Heart right ventricle (tissue), 16 donors: ENCODE measurements around the gene SYNJ1. TPM values are rescaled to one million over a fixed set of nuclear protein-coding genes. Genes with fewer than 3 reads are reported as not detected.
A peak's percentile ranks its signal among the peaks of the same experiment; 100 is the strongest.
"Not testable (repeated sequence)": the region's sequence is repeated elsewhere in the genome, so short reads cannot be mapped to it uniquely, and the experiment has no call there.

Source experiments
- ATAC-seq, 8 donors: fragments of 200-7000 bp; cut with Tn5 transposase; one replicate each; pipeline ENCODE4 v1.9.1; 2020; ENCODE audit warnings: mild to moderate bottlenecking in 8 of 8, moderate library complexity in 8 of 8, moderate number of reproducible peaks in 1 of 8
- DNase-seq, 2 donors: peaks; one replicate each; pipeline ENCODE4 v3.0.0-alpha.2; 2020
- H3K27ac ChIP-seq, 10 donors: fragments of 200-600 bp; sonication (generic) in 2 of 10; one replicate each; pipeline versions ENCODE4 v1.5.0 to v1.8.0; 2020 to 2022; ENCODE audit warnings: mild to moderate bottlenecking in 3 of 10
- H3K27me3 ChIP-seq, 7 donors: fragments of 200-600 bp; one replicate each; pipeline ENCODE4 v1.8.0; 2021 to 2022; ENCODE audit warnings: mild to moderate bottlenecking in 2 of 7
- H3K36me3 ChIP-seq, 9 donors: fragments of 200-600 bp; sonication (generic) in 1 of 9; one replicate each; pipeline versions ENCODE4 v1.5.0 to v1.8.0; 2020 to 2022; ENCODE audit warnings: mild to moderate bottlenecking in 2 of 9
- H3K4me1 ChIP-seq, 9 donors: fragments of 200-600 bp; sonication (generic) in 1 of 9; one replicate each; pipeline versions ENCODE4 v1.5.0 to v1.8.0; 2020 to 2022; ENCODE audit warnings: mild to moderate bottlenecking in 4 of 9
- H3K4me3 ChIP-seq, 10 donors: fragments of 200-600 bp; sonication (generic) in 2 of 10; one replicate each; pipeline versions ENCODE4 v1.5.0 to v1.8.0; 2020 to 2022; ENCODE audit warnings: mild to moderate bottlenecking in 7 of 10, moderate library complexity in 2 of 10
- H3K9me3 ChIP-seq, 11 donors: fragments of 200-600 bp in 10 of 11; sonication (generic) in 2 of 11; one replicate each; pipeline versions ENCODE4 v1.5.0 to v1.8.0; 2013 to 2022; ENCODE audit warnings: mild to moderate bottlenecking in 2 of 11, control low read depth in 1 of 11, moderate library complexity in 1 of 11
- WGBS, 2 donors: extraction: QIAGEN DNeasy Blood & Tissue Kit; methylation state at CpG; one replicate each; pipeline ENCODE4 v1.1.7; 2013; ENCODE audit warnings: inconsistent platforms in 1 of 2; 5-methylcytosine and 5-hydroxymethylcytosine counted together
- intact Hi-C, 10 donors: fragments of 100-400 bp; cut with DNase I; formaldehyde crosslinking; loops; one replicate each; pipeline versions ENCODE4 v1.11.1 to v1.14.2; 2022
- polyA plus RNA-seq, 2 donors: library from polyadenylated mRNA; stranded (reverse); fragments of 200-250 nt; gene quantifications; one replicate each; pipeline ENCODE4 v1.2.3, GENCODE V29; 2013
- total RNA-seq, 10 donors: library from RNA; stranded (reverse); fragmentation: NEBNext Ultra II Directional in 3 of 10; extraction: Animal tissue kit (Norgen Biotek cat#: 25700) in 3 of 10; gene quantifications; one replicate each; pipeline versions ENCODE4 v1.2.1 to v1.2.4, GENCODE V29; 2021 to 2023
- TF ChIP-seq, protein P1 (sequence below), 9 donors: fragments of 200-600 bp; sonication (generic) in 2 of 9; IDR thresholded peaks; one replicate each; pipeline versions ENCODE4 v1.5.0 to v1.8.0; 2021 to 2022; ENCODE audit warnings: antibody characterized with exemption in 9 of 9, mild to moderate bottlenecking in 5 of 9, moderate library complexity in 1 of 9
- donor health status: Arrhythmogenic right ventricular cardiomyopathy.
- donor health status: ischemic (EF 13 %, LVEDD 7.1; RV severe dilation, severe dysfunction).
- donor health status: healthy with polysubstance abuse.
- donor health status: DM: no; HTN: yes; CAD: no.
- donor health status: DM: no; HTN: no; CAD: no.
- donor health status: ischemic (EF 25% LVEDD 6.9; RV normal size, moderate dysfunction).
- donor health status: ischemic (EF 25% LVEDD 5.7; RV mildly dilated, moderate dysfunction).
- donor health status: healthy.
- donor health status: DM: yes; HTN: yes; CAD: no.
- donor health status: Ischemic cardiomyopathy.
- donor health status: ischemic (EF 35%, LVEDD 5.7; RV mildly dilated, moderate dysfunction).
- donor health status: nonischemic (EF 11% LVEDD 7.7; RV severe dilation, severe dysfunction).
- donor health status: DM: yes; HTN: yes; CAD: no.
- donor health status: PGD.
- donor health status: ischemic (EF 29% LVEDD 5.4; RV normal size, mild dysfunction).
- donor health status: nonischemic (EF 23%, LVEDD 6.1; RV moderate dilation, normal function).

Gene SYNJ1
- total and polyA plus RNA-seq, 12 donors, result 5.0 to 15.6 (median 11.8) TPM

DNA sequence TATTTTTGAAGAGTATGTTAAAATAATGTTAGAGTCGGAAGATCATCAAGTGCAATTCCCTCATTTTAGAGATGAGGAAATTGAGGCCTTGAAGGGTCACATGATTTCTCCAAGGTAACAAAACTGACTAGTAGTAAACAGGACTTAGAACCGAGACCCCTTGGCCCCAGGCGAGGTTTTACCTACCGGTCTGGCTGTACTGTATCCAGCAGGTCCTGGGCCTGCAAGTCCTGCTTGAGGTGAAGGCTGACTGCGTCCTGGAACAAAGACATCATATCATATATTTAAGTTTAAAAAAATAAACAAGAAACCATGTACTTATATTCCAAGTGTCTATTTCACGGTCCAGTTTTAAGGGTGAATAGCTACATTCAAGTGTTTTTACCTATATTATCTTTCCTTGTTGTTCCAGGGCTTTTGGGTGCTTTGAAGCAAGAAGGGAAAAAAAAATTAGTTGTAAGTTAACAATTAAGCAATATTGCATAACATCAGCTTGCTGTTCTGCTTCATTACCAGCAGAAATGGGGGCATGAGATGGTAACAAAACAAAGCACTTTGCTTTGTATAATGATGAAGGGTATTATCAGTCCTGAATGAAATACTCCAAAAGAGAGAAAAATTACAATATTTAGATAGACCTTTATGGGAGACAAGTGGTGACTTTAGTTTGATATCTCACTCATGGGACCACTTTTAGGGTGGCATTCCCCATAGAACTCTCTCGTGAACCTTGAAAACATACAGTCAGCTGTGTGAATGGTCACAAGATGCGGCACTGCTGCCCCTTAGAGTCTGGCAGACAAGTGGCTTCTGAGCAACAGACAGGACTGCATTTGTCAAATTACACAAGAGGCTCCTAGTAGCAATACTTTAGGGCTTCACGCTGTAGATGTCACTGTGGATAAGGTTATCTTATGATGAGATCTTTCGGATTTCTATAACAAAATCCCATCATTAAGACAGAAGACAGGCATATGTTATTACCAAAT lies 85.8 kb downstream of the SYNJ1 start:
- Histone ChIP-seq H3K36me3 (peaks cover 0 to 100% (median 37%) of the 10 kb centered on the region in 9 donors), H3K9me3 (no peaks in the 10 kb centered on the region), H3K27me3 (no peaks in the 10 kb centered on the region), H3K4me3 (no peak overlapping the region), H3K27ac (no peak overlapping the region), H3K4me1 (no peaks in the 10 kb centered on the region)
- ATAC-seq, result no peak
- intact Hi-C loops, result loop anchor here in 1 of 10 donors (10.0 kb wide), 1 partner anchor 183 kb away; no protein-coding TSS in a partner anchor
- TF ChIP-seq, protein P1, sequence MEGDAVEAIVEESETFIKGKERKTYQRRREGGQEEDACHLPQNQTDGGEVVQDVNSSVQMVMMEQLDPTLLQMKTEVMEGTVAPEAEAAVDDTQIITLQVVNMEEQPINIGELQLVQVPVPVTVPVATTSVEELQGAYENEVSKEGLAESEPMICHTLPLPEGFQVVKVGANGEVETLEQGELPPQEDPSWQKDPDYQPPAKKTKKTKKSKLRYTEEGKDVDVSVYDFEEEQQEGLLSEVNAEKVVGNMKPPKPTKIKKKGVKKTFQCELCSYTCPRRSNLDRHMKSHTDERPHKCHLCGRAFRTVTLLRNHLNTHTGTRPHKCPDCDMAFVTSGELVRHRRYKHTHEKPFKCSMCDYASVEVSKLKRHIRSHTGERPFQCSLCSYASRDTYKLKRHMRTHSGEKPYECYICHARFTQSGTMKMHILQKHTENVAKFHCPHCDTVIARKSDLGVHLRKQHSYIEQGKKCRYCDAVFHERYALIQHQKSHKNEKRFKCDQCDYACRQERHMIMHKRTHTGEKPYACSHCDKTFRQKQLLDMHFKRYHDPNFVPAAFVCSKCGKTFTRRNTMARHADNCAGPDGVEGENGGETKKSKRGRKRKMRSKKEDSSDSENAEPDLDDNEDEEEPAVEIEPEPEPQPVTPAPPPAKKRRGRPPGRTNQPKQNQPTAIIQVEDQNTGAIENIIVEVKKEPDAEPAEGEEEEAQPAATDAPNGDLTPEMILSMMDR (IDR thresholded peaks at IDR 0.05), result no peak
- WGBS, 2 donors, result 81 to 86% methylated on average over 10 of the region's 10 CpGs
- DNase-seq, result no peak

DNA sequence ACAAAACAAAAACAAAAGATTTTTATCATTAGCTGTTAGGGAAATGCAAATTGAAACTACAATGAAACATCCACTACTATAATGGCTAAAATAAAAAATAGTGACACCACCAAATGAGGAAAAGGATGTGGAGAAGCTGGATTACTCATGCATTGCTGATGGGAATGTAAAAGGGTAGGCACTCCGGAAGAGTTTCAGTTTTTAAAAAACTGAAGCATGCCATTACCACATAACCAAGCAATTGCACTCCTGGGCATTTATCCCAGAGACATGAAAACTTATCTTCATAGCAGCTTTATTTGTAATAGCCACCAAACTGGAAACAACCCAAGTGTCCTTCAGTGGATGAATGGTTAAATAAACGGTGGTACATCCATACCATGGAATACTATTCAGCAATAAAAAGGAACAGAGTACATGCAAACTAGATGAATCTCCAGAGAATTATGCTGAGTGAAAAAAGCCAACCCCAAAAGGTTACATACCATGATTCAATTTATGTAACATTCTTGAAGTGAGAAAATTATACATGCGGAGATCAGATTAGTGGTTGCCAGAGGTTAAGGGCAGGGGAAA lies 101.1 kb downstream of the SYNJ1 start:
- 96 to 97% methylated on average over 3 of the region's 3 CpGs for WGBS, 2 donors
- peaks cover 0 to 24% (median 0%) of the 10 kb centered on the region in 7 donors for H3K27me3 ChIP-seq
- no peak overlapping the region for H3K4me3 ChIP-seq
- DNase-seq (no peak), ATAC-seq (no peak)
- intact Hi-C loops, result no loop called here
- H3K9me3 ChIP-seq, result peaks cover 0 to 4% (median 0%) of the 10 kb centered on the region in 11 donors
- TF ChIP-seq, protein P1 (IDR thresholded peaks at IDR 0.05), result no peak
- H3K27ac ChIP-seq, result no peak overlapping the region
- no peaks in the 10 kb centered on the region for H3K4me1 ChIP-seq
- peaks cover 0 to 37% (median 9%) of the 10 kb centered on the region in 9 donors for H3K36me3 ChIP-seq

DNA sequence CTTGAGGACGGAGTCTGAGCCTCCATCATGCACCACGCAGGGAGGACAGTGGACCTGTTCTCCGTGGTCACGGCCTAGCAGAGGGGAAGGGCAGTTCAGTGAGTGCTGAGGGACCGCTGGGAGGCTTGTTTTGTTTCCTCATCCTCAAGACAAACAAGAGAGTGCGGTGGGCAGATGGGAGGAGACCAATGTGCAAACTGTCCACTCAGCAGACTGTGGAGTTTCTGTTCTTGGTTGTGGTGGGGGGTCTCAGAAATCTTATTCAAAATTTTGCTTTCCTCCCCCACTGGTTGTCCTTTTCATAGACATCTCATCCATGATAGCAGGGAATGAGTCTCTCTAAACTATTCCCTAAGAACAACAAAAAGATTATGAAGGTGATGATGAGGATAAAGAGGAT lies 109.6 kb downstream of the SYNJ1 start:
- H3K4me1 ChIP-seq, DNase-seq, H3K4me3 ChIP-seq, intact Hi-C loops, H3K27ac ChIP-seq, H3K9me3 ChIP-seq, ATAC-seq, H3K36me3 ChIP-seq: not testable (repeated sequence)
- peaks cover 0 to 23% (median 4%) of the 10 kb centered on the region in 7 donors for H3K27me3 ChIP-seq
- 76 to 79% methylated on average over 6 of the region's 6 CpGs for WGBS, 2 donors

DNA sequence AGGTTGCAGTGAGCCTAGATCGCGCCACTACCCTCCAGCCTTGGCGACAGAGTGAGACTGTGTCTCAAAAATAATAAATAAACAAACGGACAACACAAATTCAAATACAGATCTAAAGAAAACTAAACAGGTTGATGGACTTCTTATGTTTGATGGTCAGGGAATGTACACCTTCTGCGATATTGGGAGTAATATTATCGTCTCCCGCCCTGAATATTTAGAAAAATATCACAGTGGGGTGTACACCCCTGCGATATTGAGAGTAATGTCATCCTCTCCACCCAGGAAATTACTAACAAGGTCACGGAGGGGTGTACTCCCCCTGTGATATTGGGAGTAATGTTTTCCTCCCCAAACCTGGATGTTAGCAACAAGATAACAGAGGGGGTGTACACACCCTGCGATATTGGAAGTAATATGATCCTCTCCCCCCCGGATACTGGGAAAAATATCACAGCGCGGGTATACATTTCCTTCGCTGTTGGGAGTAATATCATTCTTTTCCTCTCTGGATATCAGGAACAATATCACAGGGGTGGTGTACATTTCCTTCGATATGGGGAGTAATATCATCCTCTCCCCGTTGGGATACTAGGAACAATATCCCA lies 114.3 kb downstream of the SYNJ1 start:
- peaks cover 0 to 19% (median 0%) of the 10 kb centered on the region in 9 donors for H3K36me3 ChIP-seq
- ATAC-seq (peak in 1 of 8 donors; percentile 1), DNase-seq (no peak)
- H3K27ac ChIP-seq, result peak overlapping the region in 9 of 10 donors; percentile 30 to 97 (median 93)
- peak overlapping the region; percentile 68 to 99 (median 88) for H3K4me3 ChIP-seq
- peaks cover 0 to 29% (median 18%) of the 10 kb centered on the region in 9 donors for H3K4me1 ChIP-seq
- no peaks in the 10 kb centered on the region for H3K27me3 ChIP-seq
- TF ChIP-seq, protein P1 (IDR thresholded peaks at IDR 0.05), result no peak
- intact Hi-C loops, result loop anchor here in 1 of 10 donors (5.0 kb wide), 1 partner anchor 51 kb away; no protein-coding TSS in a partner anchor
- WGBS, 2 donors, result 62 to 63% methylated on average over 16 of the region's 16 CpGs
- no peaks in the 10 kb centered on the region for H3K9me3 ChIP-seq
